OCI-LY1 (cell line): ENCODE data around the gene RHOV.

ENCODE experiments used
- CTCF ChIP-seq: fragments of 200-600 bp; sonication (generic), shearing (Covaris generic); IDR thresholded peaks from 2 replicates; pipeline ENCODE4 v1.5.1; 2017; ENCODE audit warnings: mild to moderate bottlenecking, antibody characterized with exemption, low read length, moderate library complexity, mixed read lengths
- EZH2 ChIP-seq: fragments of 200-600 bp; sonication (generic), shearing (Covaris generic); IDR thresholded peaks from 2 replicates; pipeline ENCODE4 v1.8.0; 2017; ENCODE audit warnings: borderline replicate concordance, mixed run types, mild to moderate bottlenecking, antibody characterized with exemption, low read length, moderate library complexity, mixed read lengths

GRCh38 chr15:40892447-40893012 lies 18.5 kb upstream of the RHOV start:
- TF ChIP-seq CTCF (no peak), EZH2 (no peak)
